Breast epithelium (tissue), 3 donors: ENCODE results near the gene PRKN.

Source experiments
- POLR2A ChIP-seq: fragments of 450-650 bp; IDR thresholded peaks from one replicate; pipeline ENCODE4 v1.6.1; 2016; ENCODE audit warnings: antibody characterized with exemption, mild to moderate bottlenecking, moderate library complexity
- POLR2AphosphoS5 ChIP-seq, 3 donors: sonication (generic); formaldehyde crosslinking; IDR thresholded peaks; one replicate each; pipeline ENCODE4 v1.6.1; 2017; ENCODE audit warnings: antibody characterized with exemption in 3 of 3
- TF ChIP-seq, protein P1 (sequence below), 3 donors: fragments of 450-650 bp; IDR thresholded peaks; one replicate each; pipeline ENCODE4 v1.5.1; 2016 to 2017; ENCODE audit warnings: antibody characterized with exemption in 3 of 3, mild to moderate bottlenecking in 3 of 3, moderate library complexity in 3 of 3

DNA sequence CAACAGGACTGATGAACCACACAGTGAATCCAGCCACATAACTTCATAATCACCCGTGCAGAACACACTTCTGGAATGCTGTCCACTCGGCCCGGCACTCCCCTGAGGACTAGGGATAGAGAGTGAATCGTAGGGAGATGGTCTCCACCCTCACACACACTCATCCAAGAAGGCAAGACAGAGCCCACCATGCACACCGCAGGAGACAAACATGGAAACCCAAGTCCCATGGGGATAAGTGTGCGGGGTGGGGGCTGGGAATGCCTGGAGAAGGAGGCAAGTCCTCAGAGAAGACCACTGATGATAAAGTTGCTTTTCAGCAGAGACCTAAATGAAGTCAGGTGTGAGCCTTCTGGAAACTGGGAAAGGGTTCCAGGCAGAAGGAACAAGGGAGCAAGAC is 1054.5 kb downstream of the PRKN start:
- TF ChIP-seq, protein P1, sequence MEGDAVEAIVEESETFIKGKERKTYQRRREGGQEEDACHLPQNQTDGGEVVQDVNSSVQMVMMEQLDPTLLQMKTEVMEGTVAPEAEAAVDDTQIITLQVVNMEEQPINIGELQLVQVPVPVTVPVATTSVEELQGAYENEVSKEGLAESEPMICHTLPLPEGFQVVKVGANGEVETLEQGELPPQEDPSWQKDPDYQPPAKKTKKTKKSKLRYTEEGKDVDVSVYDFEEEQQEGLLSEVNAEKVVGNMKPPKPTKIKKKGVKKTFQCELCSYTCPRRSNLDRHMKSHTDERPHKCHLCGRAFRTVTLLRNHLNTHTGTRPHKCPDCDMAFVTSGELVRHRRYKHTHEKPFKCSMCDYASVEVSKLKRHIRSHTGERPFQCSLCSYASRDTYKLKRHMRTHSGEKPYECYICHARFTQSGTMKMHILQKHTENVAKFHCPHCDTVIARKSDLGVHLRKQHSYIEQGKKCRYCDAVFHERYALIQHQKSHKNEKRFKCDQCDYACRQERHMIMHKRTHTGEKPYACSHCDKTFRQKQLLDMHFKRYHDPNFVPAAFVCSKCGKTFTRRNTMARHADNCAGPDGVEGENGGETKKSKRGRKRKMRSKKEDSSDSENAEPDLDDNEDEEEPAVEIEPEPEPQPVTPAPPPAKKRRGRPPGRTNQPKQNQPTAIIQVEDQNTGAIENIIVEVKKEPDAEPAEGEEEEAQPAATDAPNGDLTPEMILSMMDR (IDR thresholded peaks at IDR 0.05) = no peak
- TF ChIP-seq POLR2A (no peak), POLR2AphosphoS5 (IDR thresholded peaks at IDR 0.05) (no peak)
